NCI-H748 treated with DMSO at 0.1 percent for 48 hours (cell line): ENCODE results near the gene MYO15B.

Experiments used
- DNase-seq: peaks from one replicate; lab custom pipeline; 2025; lab: John Stamatoyannopoulos, UW

Gene MYO15B

GRCh38 chr17:75558666-75559530 lies 28.7 kb upstream of the MYO15B start:
- no peak for DNase-seq

GRCh38 chr17:75559958-75560533 lies 27.6 kb upstream of the MYO15B start:
- DNase-seq = no peak

- no peak for DNase-seq
These were observed 25.5 kb upstream of the MYO15B start for GRCh38 chr17:75561927-75562603.

- DNase-seq = no peak
These were observed 24.4 kb upstream of the MYO15B start for GRCh38 chr17:75563063-75563758.

- no peak for DNase-seq
These were observed 23.4 kb upstream of the MYO15B start for GRCh38 chr17:75564195-75564594.

GRCh38 chr17:75565066-75565465 lies 22.5 kb upstream of the MYO15B start:
- no peak for DNase-seq

GRCh38 chr17:75565618-75566017 lies 22.0 kb upstream of the MYO15B start:
- no peak for DNase-seq

- DNase-seq = no peak
These were observed 21.2 kb upstream of the MYO15B start for GRCh38 chr17:75566416-75566815.

- DNase-seq = no peak
These were observed 20.8 kb upstream of the MYO15B start for GRCh38 chr17:75566834-75567233.

- no peak for DNase-seq
These were observed 19.0 kb upstream of the MYO15B start for GRCh38 chr17:75568412-75569255.

- no peak for DNase-seq
These were observed 17.4 kb upstream of the MYO15B start for GRCh38 chr17:75570034-75570676.

- DNase-seq = no peak
These were observed 16.8 kb upstream of the MYO15B start for GRCh38 chr17:75570772-75571171.

GRCh38 chr17:75571197-75571884 lies 16.3 kb upstream of the MYO15B start:
- no peak for DNase-seq

- no peak for DNase-seq
These were observed 15.8 kb upstream of the MYO15B start for GRCh38 chr17:75571885-75572215.

GRCh38 chr17:75572713-75573539 lies 14.7 kb upstream of the MYO15B start:
- DNase-seq = no peak

GRCh38 chr17:75573540-75573957 lies 14.1 kb upstream of the MYO15B start:
- no peak for DNase-seq

GRCh38 chr17:75573994-75574393 lies 13.6 kb upstream of the MYO15B start:
- no peak for DNase-seq

- DNase-seq = no peak
These were observed 13.1 kb upstream of the MYO15B start for GRCh38 chr17:75574404-75575036.

GRCh38 chr17:75575197-75575596 lies 12.4 kb upstream of the MYO15B start:
- DNase-seq = no peak
